GM18951 (cell line): ENCODE data around the gene TSC22D1.

Experiments used
- POLR2A ChIP-seq: IDR thresholded peaks from 4 replicates; pipeline ENCODE4 v1.6.1; 2011; ENCODE audit warnings: mild to moderate bottlenecking; ENCODE audit not compliant: insufficient read length, insufficient read depth; ENCODE audit errors: extremely low read depth
- in situ Hi-C: fragments of 300-500 bp; cut with MboI; formaldehyde crosslinking; loops from one replicate; pipeline ENCODE4 v1.12.0; 2022; ENCODE audit warnings: low sequenced_read_pairs, mixed read lengths, inconsistent platforms; ENCODE audit not compliant: unreplicated experiment

Gene TSC22D1

DNA sequence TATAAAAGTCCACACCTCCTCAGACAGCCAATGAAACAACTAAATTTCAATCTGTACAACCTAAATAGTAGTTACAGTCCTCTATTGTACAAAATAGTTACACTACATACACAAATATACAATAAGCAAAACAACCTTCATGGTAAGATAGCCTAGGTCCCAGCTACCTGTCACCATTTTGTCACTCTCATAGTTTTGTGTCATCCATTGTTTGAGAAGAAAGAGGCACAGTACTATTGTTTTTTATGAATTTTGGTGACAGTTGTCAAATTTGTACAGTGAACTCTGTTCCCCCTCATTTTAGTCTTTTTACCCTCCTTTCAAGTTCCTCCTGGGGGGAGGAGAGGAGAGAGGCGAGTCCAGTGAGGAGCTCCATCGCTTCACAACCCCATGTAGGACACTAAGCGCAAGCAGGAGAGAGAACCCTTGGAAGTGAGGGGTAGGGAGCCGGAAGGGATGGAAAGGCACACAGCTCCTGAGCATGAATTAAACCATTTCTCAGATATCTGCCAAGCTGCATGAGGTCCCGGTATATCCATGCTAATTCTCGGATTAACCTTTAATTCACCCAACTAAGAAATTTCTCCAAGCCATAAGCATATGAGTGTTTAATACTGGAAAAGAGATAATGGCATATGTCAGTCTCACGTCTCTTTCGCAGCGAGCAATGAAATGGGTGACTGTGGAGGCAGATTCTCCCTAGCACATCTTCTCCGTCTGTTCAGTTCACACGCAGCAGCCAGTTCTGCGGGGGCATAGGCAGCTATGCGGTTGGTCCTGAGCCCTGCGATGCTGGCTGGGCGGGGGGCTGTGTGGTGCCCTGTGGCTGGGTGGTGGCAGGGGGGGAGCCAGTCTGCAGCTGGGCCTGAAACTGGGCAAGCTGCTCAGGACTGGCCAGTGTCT is 142.0 kb downstream of the TSC22D1 start:
- in situ Hi-C loops, result no loop called here
- no peak for TF ChIP-seq POLR2A

DNA sequence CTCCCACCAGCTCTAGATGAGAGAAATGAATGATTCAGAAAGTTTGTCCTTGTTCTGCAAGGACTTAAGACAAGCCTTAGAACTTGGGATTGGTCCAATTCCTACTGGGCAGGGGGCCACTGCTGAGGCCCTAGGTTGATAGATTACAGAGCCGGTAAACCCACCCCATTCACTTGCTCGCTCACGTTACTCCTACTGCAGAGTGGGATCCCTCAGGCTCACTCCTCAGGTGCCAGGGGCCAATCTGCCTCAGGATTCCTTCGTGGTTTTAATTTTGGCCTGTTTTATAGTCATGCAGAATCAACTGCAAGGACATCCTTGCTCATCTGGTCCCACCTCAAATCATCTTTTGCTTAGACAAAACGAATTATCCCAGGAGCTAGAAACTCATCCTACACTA is 143.5 kb downstream of the TSC22D1 start:
- no peak for TF ChIP-seq POLR2A
- in situ Hi-C loops, result no loop called here

DNA sequence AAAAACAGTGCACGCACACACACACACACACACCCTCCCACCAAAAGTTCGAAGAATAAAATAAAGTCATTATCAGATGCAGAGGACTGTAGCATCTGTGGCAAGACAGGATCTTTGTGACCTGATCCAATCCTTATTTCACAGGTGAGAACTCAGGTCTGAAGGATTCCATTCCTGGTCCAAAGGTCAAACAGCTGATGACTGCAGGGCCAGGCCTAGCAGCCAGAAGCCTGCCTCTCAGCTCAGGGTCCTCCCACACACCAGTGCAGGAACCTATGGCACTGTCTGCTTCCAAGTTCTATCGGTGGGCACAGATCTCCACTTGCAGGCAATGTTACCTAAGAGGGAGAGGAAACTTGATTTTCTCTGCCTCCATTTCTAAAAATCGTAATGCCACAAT is 145.0 kb downstream of the TSC22D1 start:
- TF ChIP-seq POLR2A, result no peak
- in situ Hi-C loops, result no loop called here

DNA sequence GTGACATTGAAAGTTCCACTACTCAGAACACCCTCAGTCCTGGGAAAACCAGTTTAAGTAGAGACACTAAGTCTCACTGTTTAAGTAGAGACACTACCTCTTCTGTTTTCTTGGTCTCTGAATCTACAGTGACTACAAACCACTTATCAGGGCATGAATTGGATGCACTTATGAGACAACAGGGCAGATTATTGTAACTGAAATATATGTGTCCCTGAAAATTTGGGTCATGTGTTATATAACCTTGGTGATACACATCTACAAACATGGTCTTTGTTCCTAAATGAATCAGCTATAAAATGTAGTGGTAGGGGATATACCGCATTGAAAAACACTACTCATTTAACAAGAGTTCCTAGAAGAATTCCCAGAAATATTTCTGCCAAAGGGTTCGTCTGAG is 146.8 kb downstream of the TSC22D1 start:
- in situ Hi-C loops, result no loop called here
- no peak for TF ChIP-seq POLR2A

DNA sequence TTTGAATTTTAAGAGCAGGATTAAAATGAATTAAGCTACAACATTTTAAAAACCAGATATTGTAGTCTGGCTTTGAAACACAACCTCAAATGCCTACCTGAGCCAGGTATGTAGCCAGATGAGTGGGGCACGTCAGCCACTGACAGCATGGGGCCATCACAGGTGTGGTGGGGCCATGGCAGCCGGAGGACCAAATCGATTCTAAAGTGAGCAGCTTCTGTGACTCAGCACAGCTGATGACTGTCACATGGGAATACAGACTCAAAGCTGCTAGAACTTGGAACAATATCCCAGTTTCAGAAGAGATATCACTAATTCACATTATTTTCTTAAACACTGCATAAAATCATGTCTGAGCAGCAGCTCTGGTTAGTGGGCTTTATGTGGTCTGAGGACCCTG is 149.7 kb downstream of the TSC22D1 start:
- in situ Hi-C loops, result no loop called here
- TF ChIP-seq POLR2A, result no peak

DNA sequence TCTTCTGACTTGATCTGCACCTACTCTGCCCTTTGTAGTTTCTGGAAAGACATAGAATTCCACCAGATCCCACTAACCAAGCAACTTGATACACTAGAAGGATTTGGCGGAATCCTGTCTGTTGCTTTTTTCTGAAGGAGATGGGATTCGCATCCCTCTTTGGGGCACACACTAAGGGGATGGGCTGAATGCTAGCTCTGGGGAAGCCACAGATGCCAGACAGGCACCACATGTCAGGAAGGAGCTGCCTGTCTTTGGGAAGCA is 150.4 kb downstream of the TSC22D1 start:
- TF ChIP-seq POLR2A, result no peak
- in situ Hi-C loops, result no loop called here

DNA sequence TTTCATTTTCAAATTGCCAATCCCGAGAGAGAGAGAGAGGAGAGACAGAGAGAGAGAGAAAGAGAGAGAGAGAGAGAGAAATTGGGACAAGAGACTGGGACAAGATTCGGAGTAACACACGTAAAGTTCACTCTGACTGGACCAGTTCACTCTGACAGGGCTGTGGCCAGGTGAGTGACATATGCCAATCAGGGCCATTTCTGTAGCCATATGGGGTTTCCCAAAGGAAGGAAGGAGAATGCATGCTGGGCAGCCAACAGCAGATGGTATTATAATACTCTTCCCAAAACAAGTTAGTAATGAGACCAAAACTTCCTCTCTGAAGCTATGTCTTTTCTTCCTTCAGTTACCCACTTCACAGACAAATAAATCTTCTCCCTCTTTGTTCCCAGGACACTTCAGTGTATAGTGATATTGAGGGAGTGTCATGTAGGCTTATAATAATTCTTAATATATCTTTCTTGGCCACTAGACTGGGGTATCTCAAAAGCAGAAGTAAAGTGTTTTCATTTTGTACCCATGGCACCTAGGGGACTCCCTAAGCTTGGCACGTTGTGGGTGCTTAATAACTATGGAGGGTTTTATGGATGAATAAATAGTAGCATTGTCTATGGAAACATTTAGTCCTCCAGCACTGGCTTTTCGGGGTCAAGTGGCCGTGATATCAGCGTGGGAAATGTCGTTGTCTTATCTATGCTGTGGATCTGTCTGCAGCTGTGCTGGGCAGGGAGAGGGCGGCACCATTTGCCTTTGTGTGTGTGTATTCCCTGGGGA is 150.9 kb downstream of the TSC22D1 start:
- TF ChIP-seq POLR2A, result no peak
- in situ Hi-C loops, result no loop called here

DNA sequence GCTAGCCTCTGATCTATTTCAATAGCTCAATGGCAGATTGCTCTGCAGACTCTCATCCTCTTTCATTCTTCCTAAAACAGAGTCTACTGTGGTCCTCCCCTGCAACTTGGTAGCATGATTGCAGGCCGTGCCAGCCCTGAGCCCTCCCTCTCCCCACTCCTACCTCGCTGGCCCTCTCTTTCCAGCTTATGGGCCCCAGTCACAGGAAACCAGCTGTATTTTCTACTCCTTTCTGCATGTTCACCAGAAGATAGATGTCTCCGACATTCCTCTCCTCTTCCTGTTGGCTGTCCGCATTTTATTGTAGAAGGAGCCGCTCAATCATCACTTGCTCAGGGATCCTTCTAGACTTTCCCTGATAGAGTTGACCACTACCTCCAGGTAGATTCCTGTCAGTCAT is 152.3 kb downstream of the TSC22D1 start:
- in situ Hi-C loops, result no loop called here
- no peak for TF ChIP-seq POLR2A

DNA sequence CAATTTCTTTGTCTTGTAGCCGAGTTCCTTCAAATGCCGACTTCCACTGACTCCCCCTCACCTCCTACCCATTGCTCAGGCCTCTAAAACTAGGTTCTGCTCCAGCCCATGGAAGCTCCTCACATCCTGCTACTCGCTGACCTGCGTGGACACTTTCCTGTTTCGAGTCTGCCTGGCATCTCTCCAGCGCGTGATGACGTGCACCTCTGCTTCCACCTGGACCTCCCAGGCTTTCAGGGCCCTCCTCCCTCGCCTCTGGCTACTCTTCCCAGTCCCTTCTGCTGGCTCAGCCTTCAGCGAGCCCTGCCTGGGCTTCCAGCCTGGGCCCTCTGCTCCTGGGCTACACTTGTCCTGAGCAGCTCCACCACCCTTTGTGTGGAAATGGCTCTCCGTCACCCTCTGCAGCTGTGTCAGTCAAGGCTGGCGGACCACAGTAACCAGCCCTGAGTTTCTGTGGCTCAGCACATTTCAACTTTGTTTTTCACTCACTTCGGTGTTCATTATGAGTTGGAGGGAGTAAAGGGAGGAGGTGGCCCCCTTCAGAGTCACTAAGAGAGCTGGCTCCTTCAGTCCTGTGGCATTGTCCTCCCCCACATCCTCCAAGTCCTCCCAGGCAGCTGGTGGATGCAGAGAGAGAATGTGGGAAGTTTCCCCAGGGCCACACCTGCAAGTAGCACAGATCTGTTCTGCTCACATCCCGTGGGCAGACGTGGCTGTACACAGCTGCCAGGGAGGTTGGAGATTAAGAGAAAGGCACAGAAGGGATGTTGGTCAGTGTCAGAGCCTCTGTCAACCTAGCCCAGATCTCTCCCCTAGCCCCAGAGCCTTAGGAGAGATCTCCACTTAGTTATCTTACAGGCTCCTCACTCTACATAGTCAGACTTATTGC is 153.1 kb downstream of the TSC22D1 start:
- in situ Hi-C loops, result no loop called here

DNA sequence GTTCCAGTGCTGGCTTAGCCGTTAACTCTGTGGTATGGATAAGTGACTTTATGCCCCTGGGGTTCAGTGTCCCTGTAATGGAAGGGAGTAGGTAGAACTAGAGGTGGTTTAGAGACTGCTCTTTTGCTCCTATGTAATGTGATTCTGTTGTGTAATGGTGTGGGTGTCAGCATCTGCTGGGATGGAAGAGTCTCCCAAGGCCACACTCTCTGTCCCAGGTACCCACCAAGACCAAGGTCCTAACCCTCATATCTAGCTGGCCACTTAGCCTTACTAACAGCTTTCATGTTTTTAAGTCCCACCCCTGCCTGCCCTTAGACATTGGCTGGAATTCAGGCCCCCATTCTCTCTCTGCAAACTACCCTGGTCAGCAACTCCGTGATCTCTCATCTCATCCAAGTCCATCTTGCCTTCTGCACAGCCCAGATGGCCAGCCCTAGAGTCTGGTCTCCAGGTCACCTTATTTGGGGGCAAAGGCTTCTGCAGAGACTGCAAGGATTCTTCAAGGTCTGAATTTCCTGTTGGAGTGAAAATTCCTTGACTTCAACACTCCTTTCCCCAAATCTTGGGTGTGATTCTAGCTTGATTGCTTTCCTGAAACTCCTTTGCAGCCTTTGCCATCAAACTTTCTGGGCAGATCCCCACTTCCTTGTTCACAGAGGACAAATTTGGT is 154.1 kb downstream of the TSC22D1 start:
- TF ChIP-seq POLR2A, result no peak
- in situ Hi-C loops, result no loop called here

More for the DNA sequence above, 153.1 kb downstream of the TSC22D1 start:
- no peak for TF ChIP-seq POLR2A

DNA sequence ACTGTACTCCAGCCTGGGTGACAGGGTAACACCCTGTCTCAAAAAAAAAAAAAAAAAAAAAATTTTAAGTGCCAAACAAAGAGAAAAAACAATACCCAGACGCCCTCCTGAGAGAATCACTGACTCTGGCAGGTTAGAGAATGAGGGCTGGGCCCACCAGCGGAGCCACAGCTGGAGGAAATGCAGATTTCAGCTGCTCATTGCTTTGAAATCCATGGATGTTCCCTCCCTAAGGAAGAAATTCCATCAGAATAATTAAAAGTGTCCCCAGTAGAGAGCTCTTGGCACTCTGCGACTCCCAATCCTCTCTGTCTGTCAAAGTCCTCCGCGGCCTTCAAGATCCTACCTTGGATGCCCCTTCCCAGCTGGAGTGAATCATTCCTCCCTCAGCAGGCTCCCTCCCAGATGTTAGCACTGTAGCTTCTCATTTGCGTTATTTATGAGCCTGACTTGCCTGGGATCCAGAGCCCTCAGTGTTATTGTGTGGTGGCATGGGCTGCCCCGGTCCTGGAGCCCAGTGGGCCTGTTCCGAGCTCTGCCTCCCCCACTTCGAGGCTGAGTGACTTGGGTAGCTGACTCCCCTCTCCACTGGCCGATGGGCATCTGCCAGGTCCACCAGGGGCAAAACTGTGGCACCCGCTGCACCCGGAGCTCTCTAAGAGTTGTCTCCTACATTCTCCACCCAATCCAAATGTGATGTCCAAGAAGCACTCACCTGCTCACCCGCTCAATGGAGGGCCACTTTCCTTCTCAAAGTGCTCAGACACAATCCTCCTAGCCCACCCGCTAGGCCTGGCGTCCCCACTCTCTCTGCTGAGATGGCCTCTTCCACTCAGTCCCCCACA is 155.5 kb downstream of the TSC22D1 start:
- TF ChIP-seq POLR2A, result no peak
- in situ Hi-C loops, result no loop called here

DNA sequence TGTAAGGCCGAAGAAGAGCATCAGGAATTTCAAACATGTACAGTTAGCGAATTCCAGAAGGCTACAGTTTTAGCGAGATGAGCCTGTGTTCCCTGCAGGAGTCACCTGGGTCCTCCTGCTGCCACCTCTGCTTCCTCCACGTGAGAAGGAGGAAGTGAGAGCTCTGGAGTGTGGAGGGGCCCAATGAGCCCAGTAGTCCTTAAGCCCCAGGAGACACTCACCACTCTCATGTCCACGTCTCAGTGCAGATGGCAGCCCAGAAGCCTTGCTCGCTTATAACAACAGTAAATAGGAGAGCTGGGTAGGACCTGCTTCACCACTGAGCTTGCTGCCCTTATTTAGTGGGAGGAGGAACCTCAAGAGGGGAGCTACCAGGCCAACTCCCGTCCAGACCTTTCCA is 158.3 kb downstream of the TSC22D1 start:
- in situ Hi-C loops, result no loop called here
- TF ChIP-seq POLR2A, result no peak
